ENCODE results near the gene CAPN10. TPM values are rescaled to one million over a fixed set of nuclear protein-coding genes. Genes with fewer than 3 reads are reported as not detected.

CAPN10 gene
- polyA plus RNA-seq, 3 donors = 7.3 to 57.0 (median 7.4) TPM

DNA sequence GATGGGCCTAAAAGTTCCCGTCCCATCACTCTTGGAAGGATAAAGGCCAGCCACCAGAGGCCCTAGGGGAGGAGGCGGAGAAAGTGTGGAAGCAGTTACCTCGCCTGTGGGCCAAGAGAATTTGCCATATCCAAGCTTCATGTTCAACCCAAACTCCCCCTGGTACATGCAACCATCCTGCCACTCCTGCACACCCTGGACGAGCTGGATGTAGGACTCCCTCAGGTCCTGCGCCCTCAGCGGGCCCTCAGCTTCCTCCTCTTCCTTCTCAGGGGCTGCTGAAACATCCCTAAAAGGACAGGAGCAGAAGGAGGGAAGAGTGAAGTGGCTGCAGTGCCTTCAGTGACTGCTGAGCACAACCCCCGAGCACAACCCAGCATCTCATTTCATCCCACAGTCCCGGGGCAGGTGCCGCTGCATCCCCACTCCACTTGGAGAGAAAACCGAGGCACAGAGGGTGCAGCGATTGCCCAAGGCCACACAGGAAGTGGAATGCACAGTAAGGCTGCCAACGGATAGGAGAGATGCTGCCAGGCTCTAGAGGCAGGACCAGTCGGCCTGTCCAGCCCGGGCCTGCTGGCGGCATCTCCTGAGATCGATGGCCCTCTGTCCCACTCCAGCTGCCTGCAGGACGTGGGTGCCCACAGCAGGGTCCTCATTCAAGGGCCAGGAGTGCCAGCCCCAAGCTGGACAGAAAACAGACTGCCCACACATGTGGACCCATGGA is 31.6 kb upstream of the CAPN10 start:
- 91% methylated on average over 12 of the region's 17 CpGs for WGBS (ENCODE audit: insufficient coverage)
- H3K4me2 ChIP-seq (replicated peaks; ENCODE audit: extremely low read depth, low read length, poor library complexity, severe bottlenecking) = no peak overlapping the region
- H3K9me3 Mint-ChIP-seq = peaks cover 7 to 13% (median 9%) of the 10 kb centered on the region in 7 donors
- no peak overlapping the region for H3K4me3 ChIP-seq (replicated peaks in 1 of 3; ENCODE audit: low read depth in 2 of 3, low read length in 3 of 3)
- peaks cover 30 to 36% of the 10 kb centered on the region in 2 donors for H3K4me1 ChIP-seq (ENCODE audit: control insufficient read depth in 1 of 2, insufficient read depth in 2 of 2, low read length in 2 of 2)
- H3K4me3 Mint-ChIP-seq = no peak overlapping the region
- H3K79me2 ChIP-seq (ENCODE audit: insufficient read depth, low read length) = peaks cover 65% of the 10 kb centered on the region
- TF ChIP-seq, protein P1, sequence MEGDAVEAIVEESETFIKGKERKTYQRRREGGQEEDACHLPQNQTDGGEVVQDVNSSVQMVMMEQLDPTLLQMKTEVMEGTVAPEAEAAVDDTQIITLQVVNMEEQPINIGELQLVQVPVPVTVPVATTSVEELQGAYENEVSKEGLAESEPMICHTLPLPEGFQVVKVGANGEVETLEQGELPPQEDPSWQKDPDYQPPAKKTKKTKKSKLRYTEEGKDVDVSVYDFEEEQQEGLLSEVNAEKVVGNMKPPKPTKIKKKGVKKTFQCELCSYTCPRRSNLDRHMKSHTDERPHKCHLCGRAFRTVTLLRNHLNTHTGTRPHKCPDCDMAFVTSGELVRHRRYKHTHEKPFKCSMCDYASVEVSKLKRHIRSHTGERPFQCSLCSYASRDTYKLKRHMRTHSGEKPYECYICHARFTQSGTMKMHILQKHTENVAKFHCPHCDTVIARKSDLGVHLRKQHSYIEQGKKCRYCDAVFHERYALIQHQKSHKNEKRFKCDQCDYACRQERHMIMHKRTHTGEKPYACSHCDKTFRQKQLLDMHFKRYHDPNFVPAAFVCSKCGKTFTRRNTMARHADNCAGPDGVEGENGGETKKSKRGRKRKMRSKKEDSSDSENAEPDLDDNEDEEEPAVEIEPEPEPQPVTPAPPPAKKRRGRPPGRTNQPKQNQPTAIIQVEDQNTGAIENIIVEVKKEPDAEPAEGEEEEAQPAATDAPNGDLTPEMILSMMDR (IDR thresholded peaks at IDR 0.05) = no peak
- intact Hi-C loops (cut with micrococcal nuclease) = loop anchor here in 1 of 2 donors (5.0 kb wide), 1 partner anchor 38 kb away; no protein-coding TSS in a partner anchor
- H3K4me1 Mint-ChIP-seq = peaks cover 30% of the 10 kb centered on the region
- H3K36me3 ChIP-seq (replicated peaks in 1 of 2; ENCODE audit: control insufficient read depth in 1 of 2, insufficient read depth in 2 of 2, low read length in 2 of 2) = peaks cover 22 to 56% of the 10 kb centered on the region in 2 donors
- no peaks in the 10 kb centered on the region for H3K27me3 ChIP-seq (ENCODE audit: control insufficient read depth in 2 of 2, insufficient read depth in 2 of 2, low read length in 2 of 2)
- peaks cover 55 to 65% of the 10 kb centered on the region in 2 donors for H3K36me3 Mint-ChIP-seq
- DNase-seq = peak in 1 of 3 donors; percentile 4
- no peak overlapping the region for H3K9ac ChIP-seq (ENCODE audit: insufficient read depth, low read length, poor library complexity, severe bottlenecking)
- H3K9me3 ChIP-seq (replicated peaks in 1 of 2; ENCODE audit: control insufficient read depth in 1 of 2, insufficient read depth in 1 of 2, low read length in 2 of 2) = peaks cover 3 to 5% of the 10 kb centered on the region in 2 donors
- peaks cover 0 to 7% (median 4%) of the 10 kb centered on the region in 3 donors for H3K27me3 Mint-ChIP-seq (ENCODE audit: low read depth in 3 of 3)
- peaks cover 53% of the 10 kb centered on the region for H4K20me1 ChIP-seq (ENCODE audit: insufficient read depth, low read length)
- peak overlapping the region in 4 of 7 donors; percentile 28 to 76 (median 58) for H3K27ac Mint-ChIP-seq
- no peak overlapping the region for H2AFZ ChIP-seq (ENCODE audit: insufficient read depth, low read depth, low read length, poor library complexity, severe bottlenecking)
- H3K27ac ChIP-seq (ENCODE audit: low read depth in 1 of 2, low read length in 2 of 2) = no peak overlapping the region

DNA sequence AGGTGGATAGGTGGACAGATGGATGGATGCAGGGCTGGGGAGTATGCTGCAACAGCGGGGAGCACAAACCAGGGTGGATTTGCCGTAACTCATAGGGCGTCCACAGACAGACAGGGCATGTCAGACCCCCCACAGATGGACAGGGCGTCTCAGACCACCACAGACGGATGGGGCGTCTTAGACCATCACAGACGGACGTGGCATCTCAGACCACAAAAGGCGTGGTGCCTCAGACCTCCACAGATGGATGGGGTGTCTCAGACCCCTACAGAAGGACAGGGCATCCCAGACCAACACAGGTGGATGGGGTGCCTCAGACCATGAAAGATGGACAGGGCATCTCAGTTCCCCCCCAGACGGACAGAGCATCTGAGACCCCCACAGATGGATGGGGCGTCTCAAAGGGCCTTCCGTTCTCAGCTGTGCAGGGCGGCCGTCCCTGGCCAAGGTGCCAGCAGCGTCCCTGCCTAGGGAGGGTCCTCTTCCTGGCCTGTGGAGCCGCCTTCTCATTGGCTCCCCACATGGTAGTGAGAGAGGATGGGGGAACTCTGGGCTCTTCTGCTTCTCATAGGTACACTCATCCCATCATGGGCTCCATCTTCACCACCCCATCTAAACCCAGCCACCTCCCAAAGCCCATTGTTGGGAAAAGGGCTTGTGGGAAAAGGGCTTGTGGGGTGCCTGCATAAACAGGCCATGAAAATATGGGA is 30.8 kb upstream of the CAPN10 start:
- Histone ChIP-seq H2AFZ (ENCODE audit: insufficient read depth, low read depth, low read length, poor library complexity, severe bottlenecking) (no peak overlapping the region), H3K27me3 (ENCODE audit: control insufficient read depth in 2 of 2, insufficient read depth in 2 of 2, low read length in 2 of 2) (no peaks in the 10 kb centered on the region), H3K4me2 (replicated peaks; ENCODE audit: extremely low read depth, low read length, poor library complexity, severe bottlenecking) (no peak overlapping the region), H3K9ac (ENCODE audit: insufficient read depth, low read length, poor library complexity, severe bottlenecking) (no peak overlapping the region), H3K36me3 (replicated peaks in 1 of 2; ENCODE audit: control insufficient read depth in 1 of 2, insufficient read depth in 2 of 2, low read length in 2 of 2) (peaks cover 21 to 54% of the 10 kb centered on the region in 2 donors), H3K27ac (ENCODE audit: low read depth in 1 of 2, low read length in 2 of 2) (no peak overlapping the region), H3K9me3 (replicated peaks in 1 of 2; ENCODE audit: control insufficient read depth in 1 of 2, insufficient read depth in 1 of 2, low read length in 2 of 2) (peaks cover 3 to 5% of the 10 kb centered on the region in 2 donors), H4K20me1 (ENCODE audit: insufficient read depth, low read length) (peaks cover 53% of the 10 kb centered on the region), H3K4me1 (ENCODE audit: control insufficient read depth in 1 of 2, insufficient read depth in 2 of 2, low read length in 2 of 2) (peaks cover 30 to 42% of the 10 kb centered on the region in 2 donors), H3K4me3 (replicated peaks in 1 of 3; ENCODE audit: low read depth in 2 of 3, low read length in 3 of 3) (no peak overlapping the region), H3K79me2 (ENCODE audit: insufficient read depth, low read length) (peaks cover 65% of the 10 kb centered on the region)
- TF ChIP-seq, protein P1 (IDR thresholded peaks at IDR 0.05) = no peak
- H3K4me1 Mint-ChIP-seq = peaks cover 30% of the 10 kb centered on the region
- H3K9me3 Mint-ChIP-seq = peaks cover 6 to 13% (median 8%) of the 10 kb centered on the region in 7 donors
- DNase-seq = no peak
- intact Hi-C loops (cut with micrococcal nuclease) = loop anchor here in 1 of 2 donors (5.0 kb wide), 1 partner anchor 38 kb away; no protein-coding TSS in a partner anchor
- no peak overlapping the region for H3K4me3 Mint-ChIP-seq
- peaks cover 0 to 7% (median 4%) of the 10 kb centered on the region in 3 donors for H3K27me3 Mint-ChIP-seq (ENCODE audit: low read depth in 3 of 3)
- 96% methylated on average over 11 of the region's 16 CpGs for WGBS (ENCODE audit: insufficient coverage)
- H3K27ac Mint-ChIP-seq = peak overlapping the region in 2 of 7 donors; percentile 22 to 76
- peaks cover 54 to 61% of the 10 kb centered on the region in 2 donors for H3K36me3 Mint-ChIP-seq
